C4-2B (cell line): ENCODE results near the gene PTGR3.

Experiments used
- CTCF ChIP-seq: fragments of 450-650 bp; conservative IDR thresholded peaks from 2 replicates; pipeline ENCODE4 v1.5.1; 2017; ENCODE audit warnings: mild to moderate bottlenecking
- ZFX ChIP-seq: fragments of 450-650 bp; IDR thresholded peaks from 2 replicates; pipeline ENCODE4 v1.6.1; 2017

DNA sequence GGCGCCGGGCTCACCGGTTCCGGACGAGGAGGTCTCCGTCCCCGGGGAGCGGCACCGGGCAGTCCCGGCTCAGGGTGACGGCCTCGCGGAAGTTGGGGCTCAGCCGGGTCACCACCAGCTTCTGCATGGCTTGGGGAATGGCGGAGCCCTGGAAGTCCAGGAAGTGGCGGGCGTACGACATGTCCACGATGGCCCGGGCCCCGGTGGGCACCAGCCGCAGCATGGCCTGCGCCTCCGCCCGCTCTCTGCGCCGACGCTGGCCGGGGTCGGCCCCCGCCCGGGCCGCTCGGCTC lies 157 bp downstream of the PTGR3 start:
- TF ChIP-seq CTCF, result no peak
- TF ChIP-seq ZFX, result 0 out of 2 replicates have a peak, but pooled peaks have one; percentile 30
